Tibial nerve (tissue), 4 donors: ENCODE results near the gene TUT4. TPM values are rescaled to one million over a fixed set of nuclear protein-coding genes. Genes with fewer than 3 reads are reported as not detected.

Experiments
- DNase-seq, 2 donors: peaks; one replicate each; pipeline ENCODE4 v3.0.0-alpha.2; 2019; ENCODE audit warnings: low spot score in 2 of 2
- H3K27ac ChIP-seq, 4 donors: fragments of 200-600 bp; sonication (generic) in 3 of 4; one replicate each; pipeline ENCODE4 v1.5.1; 2017 to 2019; ENCODE audit warnings: mild to moderate bottlenecking in 1 of 4
- H3K27me3 ChIP-seq, 2 donors: fragments of 200-600 bp; sonication (generic) in 1 of 2; one replicate each; pipeline versions ENCODE4 v1.5.1 to v1.6.0; 2017 to 2019
- H3K36me3 ChIP-seq, 3 donors: fragments of 200-600 bp; sonication (generic); one replicate each; pipeline ENCODE4 v1.5.1; 2018 to 2019
- H3K4me1 ChIP-seq, 4 donors: fragments of 200-600 bp; sonication (generic) in 3 of 4; one replicate each; pipeline ENCODE4 v1.5.1; 2017 to 2019
- H3K4me3 ChIP-seq, 4 donors: fragments of 200-600 bp; sonication (generic) in 3 of 4; one replicate each; pipeline ENCODE4 v1.5.1; 2017 to 2019; ENCODE audit warnings: mild to moderate bottlenecking in 1 of 4, moderate library complexity in 1 of 4
- H3K9me3 ChIP-seq, 4 donors: fragments of 200-600 bp; sonication (generic) in 3 of 4; one replicate each; pipeline ENCODE4 v1.5.1; 2017 to 2019
- CTCF ChIP-seq, 5 experiments: fragments of 200-600 bp in 3 of 5; fragments of 450-650 bp in 2 of 5; sonication (generic) in 3 of 5; IDR thresholded peaks; one replicate each; pipeline ENCODE4 v1.5.1; 2016 to 2019; ENCODE audit warnings: antibody characterized with exemption in 5 of 5, mild to moderate bottlenecking in 3 of 5, moderate library complexity in 2 of 5
- EP300 ChIP-seq, 2 donors: sonication (generic); formaldehyde crosslinking; IDR thresholded peaks; one replicate each; pipeline ENCODE4 v1.6.1; 2017; ENCODE audit warnings: antibody characterized with exemption in 2 of 2, mild to moderate bottlenecking in 1 of 2
- POLR2A ChIP-seq, 2 donors: fragments of 450-650 bp; IDR thresholded peaks; one replicate each; pipeline ENCODE4 v1.6.1; 2017; ENCODE audit warnings: antibody characterized with exemption in 2 of 2, mild to moderate bottlenecking in 2 of 2, moderate library complexity in 2 of 2
- WGBS, 2 donors: methylation state at CpG; one replicate each; pipeline ENCODE4 v1.1.5; 2018; 5-methylcytosine and 5-hydroxymethylcytosine counted together
- total RNA-seq, 4 donors: library from RNA; depleted of rRNA; stranded (reverse); fragments of >200 nt; gene quantifications; one replicate each; pipeline ENCODE4 v1.1.0, GENCODE V29; 2016

The TUT4 gene
- total RNA-seq, 4 donors from 2014 or later = 78.1 to 127 (median 82.3) TPM

GRCh38 chr1:52385376-52385775, 167.5 kb downstream of the TUT4 start:
- no peaks in the 10 kb centered on the region for H3K27me3 ChIP-seq
- no peak overlapping the region for H3K4me3 ChIP-seq
- H3K36me3 ChIP-seq = no peaks in the 10 kb centered on the region
- no peaks in the 10 kb centered on the region for H3K4me1 ChIP-seq
- WGBS, 2 donors = 79 to 85% methylated on average over 3 of the region's 3 CpGs
- TF ChIP-seq EP300 (IDR thresholded peaks at IDR 0.05) (no peak), CTCF (IDR thresholded peaks at IDR 0.05) (no peak), POLR2A (IDR thresholded peaks at IDR 0.05) (no peak)
- no peak for DNase-seq
- H3K9me3 ChIP-seq = no peaks in the 10 kb centered on the region
- H3K27ac ChIP-seq = no peak overlapping the region

Other genes with a start within 250 kb of the TUT4 start
- gene CC2D1B, start 186.9 kb downstream of the TUT4 start, total RNA-seq = 10 to 100 TPM; 44.0 to 63.5 (median 57.1) TPM
- gene ORC1, start 148.7 kb downstream of the TUT4 start, total RNA-seq = under 1 TPM; 0.22 to 0.84 (median 0.35) TPM
- gene PRPF38A, start 148.5 kb downstream of the TUT4 start, total RNA-seq = 10 to 100 TPM; 10.0 to 21.4 (median 14.4) TPM
- 10 to 100 TPM in 3 of 4 donors, 1 to 10 TPM in 1; 6.3 to 21.4 (median 13.8) TPM for gene GPX7, start 49.3 kb upstream of the TUT4 start, total RNA-seq
- gene SHISAL2A, start 80.1 kb upstream of the TUT4 start, total RNA-seq = 1 to 10 TPM in 2 of 4 donors, not detected in 2; 1.2 to 1.9 TPM
- gene COA7, start 145.3 kb upstream of the TUT4 start, total RNA-seq = 10 to 100 TPM in 1 of 4 donors, 1 to 10 TPM in 3; 7.5 to 10.5 (median 8.9) TPM
- 10 to 100 TPM; 41.9 to 46.5 (median 42.7) TPM for gene ZYG11B, start 173.4 kb upstream of the TUT4 start, total RNA-seq